ENCODE data around the gene GPX5.
A peak's percentile ranks its signal among the peaks of the same experiment; 100 is the strongest.
"Not testable (repeated sequence)": the region's sequence is repeated elsewhere in the genome, so short reads cannot be mapped to it uniquely, and the experiment has no call there.

The GPX5 gene

DNA sequence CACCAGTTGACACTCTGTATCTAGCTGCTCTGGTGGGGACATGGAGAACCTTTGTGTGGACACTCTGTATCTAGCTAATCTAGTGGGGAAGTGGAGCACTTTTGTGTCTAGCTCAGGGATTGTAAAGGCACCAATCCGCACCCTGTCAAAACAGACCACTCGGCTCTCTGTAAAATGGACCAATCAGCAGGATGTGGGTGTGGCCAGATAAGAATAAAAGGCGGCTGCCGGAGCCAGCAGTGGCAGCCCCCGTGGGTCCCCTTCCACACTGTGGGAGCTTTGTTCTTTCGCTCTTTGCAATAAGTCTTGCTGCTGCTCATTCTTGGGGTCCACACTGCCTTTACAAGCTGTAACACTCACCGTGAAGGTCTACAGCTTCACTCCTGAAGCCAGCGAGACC, 13.3 kb upstream of the GPX5 start:
- DNase-seq = not testable (repeated sequence)

DNA sequence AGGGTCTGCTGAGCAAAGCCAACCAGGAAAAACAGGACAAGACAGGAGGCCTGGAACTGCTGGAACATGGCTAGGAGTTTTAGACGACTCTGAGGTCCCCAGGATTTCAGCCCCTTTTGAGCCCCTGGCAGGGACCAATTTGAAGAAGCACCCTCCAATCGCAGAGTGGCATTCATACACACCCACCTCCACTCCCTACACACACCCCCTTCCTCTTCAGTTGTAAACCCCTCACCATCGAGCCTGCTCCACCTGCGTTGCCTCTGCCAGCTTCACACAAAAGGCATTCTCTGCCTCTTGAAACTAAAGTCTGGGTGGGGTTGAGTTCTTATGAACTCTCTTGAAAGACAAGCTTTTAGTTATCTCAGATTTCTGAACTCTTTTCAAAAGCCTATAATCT, 10.0 kb upstream of the GPX5 start, which contains the start of gene GPX6:
Gene GPX6, minus strand, starts transcription at position 118 of the 400 bp plus-strand sequence. Its CDS starts 50 bp downstream, at position 68.
- DNase-seq = no peak

DNA sequence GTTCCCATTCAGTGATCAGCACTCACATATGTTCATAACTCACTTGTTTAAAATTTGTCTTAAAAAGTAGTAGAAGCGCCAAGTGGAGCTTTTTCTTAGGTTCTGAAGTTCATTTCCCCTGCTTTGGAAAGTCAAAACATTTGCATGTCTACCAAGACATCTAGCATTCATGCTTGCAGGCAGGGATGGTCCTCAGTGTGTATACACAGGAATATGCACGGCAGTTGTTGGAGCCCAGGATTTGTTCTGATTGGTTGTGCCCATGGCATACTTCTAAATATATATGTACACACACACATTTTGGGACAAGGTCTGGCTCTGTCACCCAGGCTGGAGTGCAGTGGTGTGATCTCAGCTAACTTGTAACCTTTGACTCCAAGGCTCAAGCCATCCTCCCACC, 7.7 kb upstream of the GPX5 start:
- no peak for DNase-seq

DNA sequence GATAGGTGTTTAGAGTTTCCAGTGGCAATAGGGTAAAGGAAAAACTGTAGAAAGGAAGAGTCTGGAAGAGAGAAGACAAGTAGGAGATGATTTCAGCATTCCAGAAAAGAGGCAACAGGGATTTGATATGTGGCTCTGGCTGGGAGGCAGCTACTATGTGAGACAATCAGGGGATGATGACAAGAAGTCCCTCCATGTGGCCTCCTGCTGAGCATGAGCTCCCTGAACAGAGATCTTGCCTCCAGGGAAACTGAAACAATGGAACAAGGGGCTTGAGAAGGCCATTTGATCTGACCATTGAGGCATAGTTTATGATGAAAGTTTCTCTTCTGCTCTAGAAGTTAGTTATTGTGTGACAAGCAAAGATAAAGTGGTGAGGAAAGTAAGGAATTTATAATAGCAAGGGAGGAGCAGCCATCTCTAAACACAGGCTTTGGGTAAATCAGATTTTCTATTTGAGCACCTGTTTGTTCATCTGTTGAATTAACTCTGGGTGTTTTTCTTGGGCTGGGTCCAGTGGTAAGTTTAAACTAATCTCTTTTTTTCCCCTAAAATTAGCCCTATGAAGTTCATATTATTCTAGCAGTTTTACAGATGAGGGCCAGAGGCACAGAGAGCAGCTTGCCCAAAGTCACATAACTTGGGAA, 3.0 kb upstream of the GPX5 start:
- DNase-seq = no peak

DNA sequence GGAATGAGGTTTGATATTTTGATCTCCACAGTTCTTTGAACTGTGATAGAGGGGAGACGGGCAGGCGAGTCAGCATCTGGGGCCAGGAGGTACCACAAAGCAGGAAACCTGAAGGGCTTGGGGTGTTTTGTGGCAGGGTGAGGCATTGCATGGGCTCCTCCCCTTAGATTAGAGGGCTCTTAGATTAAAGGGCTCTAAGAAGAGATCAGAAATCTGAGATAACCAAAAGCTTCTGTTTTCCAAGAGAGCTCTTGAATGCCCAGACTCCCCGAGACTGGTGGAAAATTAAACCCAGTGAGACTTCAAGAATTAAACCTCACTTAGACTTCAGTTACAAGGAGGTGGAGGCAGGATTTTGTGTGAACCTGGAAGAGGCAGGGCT, 2.4 kb upstream of the GPX5 start:
- DNase-seq = no peak

DNA sequence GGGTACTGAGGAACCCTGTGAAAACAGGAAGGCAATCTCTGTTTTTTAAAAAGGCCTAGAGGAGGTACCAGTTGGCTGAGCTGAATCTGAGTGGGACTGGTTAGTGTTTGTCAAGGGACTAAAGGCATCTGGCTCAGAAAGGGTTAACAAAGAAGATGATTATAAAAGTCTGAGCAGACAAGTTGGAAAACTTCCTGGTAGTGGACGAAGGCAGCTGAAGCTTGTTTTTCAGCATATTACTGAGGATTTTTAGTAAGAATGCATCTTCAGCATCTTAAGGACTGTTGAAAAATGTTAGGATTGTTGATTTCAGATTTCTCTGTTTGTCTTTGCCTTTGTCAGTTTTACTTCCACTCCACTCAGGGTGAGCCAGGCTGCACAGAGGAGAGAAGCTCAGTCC, 5.1 kb downstream of the GPX5 start:
- DNase-seq = no peak

DNA sequence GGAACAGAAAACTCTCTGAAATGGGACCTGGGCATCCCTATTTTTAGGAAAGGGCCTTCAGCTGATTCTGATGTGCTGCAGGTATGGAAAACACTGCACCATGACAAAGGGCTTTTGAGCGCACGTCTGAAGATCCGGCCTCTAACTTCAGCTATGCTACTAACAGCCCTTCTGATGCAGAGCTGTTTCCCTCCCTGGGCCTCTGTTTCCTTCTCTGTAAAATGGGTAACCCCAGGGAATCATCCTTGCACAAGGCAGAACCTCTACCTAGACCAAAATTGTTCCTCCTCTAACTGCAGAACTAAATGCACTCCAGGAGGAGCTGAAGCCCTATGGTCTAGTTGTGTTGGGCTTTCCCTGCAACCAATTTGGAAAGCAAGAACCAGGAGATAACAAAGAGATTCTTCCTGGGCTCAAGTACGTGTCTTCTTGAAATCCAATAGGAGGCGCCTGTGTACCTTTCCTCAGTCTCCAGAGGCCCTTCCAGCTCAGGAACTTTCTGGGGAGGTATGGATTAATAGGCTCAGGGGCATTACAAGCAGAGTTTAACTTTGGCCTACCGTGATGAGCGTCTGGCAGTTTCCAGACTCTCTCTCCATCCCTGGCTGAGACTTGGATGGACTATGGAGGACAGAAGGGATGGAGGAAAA, 5.9 kb downstream of the GPX5 start:
- no peak for DNase-seq

DNA sequence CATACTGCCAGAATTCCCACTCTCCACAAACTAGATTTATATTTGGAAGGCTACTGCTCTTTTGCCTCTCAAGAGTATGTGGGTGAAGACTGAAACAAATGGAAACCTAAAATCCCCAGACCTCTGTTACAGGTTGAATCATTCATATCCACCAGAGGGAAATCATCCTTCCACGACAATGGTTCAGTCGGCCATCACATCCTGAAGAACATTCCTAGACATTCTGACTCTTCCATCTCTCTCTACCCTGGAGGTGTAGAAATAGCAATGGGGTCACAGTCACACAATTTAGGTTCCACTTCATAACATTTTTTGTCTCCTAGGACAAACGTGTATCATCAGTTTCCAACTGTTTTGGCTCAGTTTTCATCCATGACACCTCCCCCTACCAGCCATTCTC, 8.6 kb downstream of the GPX5 start:
- no peak for DNase-seq

DNA sequence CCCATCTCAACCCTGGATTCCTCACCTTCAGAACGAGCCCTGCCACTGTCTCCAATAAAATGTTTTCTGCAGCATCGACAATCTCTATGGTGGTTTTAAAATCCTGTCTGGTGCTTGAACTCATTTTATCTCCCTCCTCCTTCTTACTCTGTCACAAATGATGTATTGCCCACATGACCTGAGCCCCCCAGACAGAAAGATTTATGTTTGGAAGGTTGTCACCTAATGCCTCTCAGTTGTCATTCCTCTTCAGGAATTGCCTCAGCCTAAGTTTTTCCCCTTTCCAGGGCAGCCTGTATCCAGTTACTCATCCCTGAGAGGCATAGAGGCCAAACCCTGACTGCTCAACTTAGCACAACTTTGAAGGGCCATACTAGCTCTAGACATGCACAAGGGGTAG, 9.2 kb downstream of the GPX5 start:
- DNase-seq = no peak

DNA sequence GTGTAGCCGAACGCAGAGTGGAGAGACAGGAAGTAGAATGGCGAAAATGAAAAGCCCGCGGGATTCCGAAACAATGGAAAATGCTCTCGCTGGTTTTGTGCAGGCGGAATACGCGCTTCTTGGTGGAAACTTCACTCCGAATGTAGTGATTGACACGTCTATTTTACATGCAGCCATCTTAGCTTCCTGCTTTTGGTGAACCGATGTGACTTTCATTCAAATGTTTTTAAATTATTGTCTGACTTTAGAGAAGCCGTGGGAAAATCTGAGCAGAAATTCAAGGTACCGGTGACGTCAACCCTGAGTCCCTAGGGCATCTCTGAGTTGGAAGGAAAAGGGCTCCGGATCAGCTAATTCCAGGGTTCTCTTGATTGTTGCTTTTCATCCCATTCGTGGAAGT, 11.4 kb downstream of the GPX5 start:
- DNase-seq = no peak

DNA sequence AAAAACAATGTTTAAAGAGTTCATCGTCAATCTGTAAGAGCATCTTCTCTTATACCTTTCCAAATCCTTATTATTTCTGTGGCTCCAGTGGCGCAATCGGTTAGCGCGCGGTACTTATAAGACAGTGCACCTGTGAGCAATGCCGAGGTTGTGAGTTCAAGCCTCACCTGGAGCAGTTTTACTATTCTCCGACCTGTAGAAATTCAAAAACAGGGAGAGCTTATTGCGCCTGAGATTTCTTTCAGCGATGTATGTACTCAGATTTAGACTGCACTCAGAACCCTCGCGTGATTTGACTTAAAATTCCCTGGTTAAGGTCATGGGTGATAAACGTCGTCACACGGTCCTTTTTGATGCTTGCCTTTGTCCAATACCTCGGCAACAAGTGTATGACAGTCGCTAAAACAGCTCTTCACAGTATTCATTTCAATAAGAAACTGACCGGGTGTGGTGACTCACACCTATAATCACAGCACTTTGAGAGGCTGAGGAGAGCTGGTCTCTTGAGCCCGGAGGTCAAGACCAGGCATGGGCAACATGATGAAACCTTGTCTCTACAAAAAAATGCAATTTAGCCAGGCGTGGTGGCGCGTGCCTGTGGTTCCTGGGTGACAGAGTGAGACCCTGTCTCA, 11.9 kb downstream of the GPX5 start:
- peak in 4 of 58 donors; percentile 1 to 19 (median 2) for DNase-seq

DNA sequence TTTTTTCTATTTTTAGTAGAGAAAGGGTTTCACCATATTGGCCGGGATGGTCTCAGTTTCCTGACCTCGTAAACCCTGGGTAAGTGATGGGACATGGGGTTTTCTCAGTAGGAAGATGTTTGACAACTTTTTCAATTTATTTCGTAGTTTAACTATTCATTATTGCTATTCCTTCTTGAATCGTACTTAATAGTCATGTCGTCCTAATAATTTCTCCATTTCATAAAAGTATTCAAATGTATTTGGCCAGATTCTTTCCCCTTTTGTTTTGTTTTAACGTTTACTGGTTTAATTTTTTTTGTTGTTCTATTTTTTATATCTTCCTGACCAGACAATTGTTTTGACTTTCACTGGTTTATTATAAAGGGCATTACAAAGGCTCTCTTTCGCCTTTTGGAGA, 16.3 kb downstream of the GPX5 start:
- DNase-seq = no peak

DNA sequence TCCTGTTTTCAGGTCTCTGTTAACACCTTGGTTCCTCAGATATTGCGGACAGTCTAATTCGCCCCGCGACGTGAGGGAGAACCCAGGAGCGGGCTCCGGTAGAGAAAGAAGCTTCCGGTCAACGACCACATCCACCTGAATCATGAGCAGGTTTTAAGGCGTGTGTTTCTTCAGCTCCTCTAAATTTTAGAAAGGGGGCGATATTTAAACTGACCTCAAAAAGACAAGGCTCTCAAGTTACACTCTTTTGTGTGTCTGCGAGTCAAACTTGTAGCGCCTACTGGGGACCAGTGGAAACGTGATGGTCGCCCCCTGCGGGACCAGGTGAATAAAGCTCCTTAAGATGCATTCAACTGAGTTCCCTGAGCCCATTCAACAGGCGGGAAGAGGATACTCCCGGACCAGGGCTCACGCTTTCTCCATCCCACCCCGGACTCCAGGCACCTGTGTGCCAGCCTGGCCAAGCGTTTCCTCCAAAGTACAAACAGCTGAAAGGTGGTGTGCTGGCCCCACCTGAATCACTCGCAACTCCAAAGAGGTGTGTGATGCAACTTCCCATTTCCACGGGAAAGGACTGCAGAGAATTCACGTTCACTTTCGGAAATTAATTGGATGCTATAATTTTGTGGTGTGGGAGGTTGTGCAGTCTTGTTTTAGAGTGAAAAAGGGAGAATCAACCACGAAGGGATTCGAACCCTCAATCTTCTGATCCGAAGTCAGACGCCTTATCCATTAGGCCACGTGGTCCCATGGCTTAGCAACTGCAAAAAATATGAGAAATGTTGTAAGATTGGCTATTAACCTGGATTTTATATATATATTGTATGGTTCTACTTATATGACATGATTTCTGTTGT, 17.0 kb downstream of the GPX5 start:
- DNase-seq = peak in 5 of 58 donors; percentile 2 to 16 (median 7)

DNA sequence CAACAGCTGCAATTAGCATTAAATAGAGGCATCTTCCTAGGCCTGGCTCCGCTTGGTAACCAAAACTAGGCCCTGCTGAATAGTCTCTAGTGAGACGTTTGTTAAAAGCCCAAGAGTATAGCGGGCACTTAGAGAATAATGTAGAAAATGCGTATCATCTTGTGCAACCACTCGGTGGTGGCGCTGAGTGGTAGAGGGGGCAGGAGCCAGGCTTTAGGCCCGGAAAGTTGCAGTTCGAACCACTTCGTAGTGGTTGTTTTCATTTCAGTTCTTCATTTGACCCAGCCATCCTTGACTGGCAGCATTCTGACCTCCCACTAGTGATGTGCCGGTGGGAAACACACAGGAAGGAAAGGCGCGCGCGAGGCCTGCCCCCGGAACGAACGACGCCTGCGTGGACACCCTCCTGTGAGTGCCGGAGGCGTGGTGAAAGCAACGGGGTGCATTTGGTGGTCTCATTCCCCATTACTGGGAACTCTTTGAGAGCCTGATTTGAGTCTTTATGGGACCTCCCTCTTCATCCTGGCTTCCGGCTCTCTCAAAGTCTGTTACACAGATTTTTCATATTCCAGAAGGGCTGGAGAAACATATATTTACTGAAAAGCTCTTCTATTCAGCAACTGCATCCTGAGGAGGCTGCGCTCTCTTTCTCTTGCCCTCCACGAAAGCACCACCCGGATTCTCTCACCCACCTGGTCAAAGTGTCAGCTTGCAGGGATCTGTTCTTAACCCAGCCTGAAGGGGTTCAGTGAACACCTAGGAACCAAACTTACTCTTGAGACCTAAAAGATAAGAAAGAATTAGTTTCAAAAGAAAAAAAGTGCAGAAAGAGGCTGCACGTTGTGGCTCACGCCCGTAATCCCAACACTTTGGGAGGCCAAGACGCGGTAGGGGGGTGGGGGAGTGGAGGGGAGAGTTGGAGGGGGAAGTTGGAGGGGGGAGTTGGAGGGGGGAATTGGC, 18.2 kb downstream of the GPX5 start:
- peak in 3 of 58 donors; percentile 1 to 12 (median 2) for DNase-seq

DNA sequence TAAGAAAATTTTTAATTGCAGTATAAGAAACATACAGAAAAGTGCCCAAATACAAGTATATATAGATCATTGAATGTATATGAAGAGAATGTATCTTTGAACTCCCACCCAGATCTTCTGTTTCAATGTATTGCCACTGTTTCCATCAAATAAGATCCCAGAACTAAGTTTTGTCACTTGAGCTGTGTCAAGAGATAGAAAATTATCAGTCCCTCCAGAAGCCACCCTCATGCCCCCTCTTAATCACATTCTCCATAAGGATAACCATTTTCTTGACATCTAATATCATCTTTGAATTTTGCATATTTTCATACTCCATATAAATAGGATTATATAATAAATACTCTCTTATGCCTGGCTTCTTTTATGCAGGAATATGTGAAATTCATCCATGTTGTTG, 20.3 kb downstream of the GPX5 start:
- DNase-seq = no peak

DNA sequence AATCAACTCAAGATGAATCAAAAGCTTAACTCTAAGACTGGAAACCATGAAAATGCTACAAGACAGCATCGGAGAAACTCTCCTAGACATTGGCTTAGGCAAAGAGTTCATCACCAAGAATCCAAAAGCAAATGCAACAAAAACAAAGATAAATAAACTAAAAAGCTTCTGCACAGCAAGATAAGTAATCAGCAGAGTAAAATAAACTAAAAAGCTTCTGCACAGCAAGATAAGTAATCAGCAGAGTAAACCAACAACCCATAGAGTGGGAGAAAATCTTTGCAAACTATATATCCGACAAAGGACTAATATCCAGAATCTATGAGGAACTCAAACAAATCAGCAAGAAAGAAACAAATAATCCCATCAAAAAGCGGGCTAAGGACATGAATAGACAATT, 21.3 kb downstream of the GPX5 start:
- not testable (repeated sequence) for DNase-seq

DNA sequence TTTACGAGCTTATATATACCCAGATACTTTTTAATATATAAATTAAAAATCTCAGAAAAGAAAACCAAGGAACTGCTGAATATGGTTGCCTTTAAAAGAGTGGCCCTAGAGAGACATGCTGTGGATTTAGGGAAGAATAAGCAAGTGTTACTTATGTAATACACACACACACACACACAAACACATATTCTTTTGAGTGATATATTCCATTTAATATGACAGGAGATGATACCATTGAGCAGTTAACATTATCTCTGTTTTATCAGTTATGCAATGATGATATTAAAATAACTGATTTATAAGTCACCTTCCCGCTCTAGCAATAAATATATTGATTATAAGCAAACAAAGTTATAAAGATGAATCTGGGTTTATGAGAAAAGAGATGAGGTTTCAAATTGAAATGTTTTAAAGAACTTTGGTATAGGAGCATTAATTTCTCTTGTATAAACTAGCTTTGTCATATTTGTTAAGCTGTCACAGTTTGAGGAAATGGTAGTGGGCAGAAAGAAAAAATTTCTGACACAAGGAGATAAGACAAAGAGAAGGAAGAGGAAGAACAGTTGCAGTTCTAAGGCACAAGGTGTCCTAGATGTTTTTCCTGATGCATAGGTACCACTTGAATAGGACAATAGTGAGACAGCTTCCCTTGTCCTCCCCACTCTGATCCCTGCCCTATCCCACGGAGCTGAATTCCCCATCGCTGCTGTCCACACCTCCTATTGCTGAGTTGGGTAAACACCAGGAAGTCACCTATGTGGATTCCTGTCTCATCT, 26.4 kb downstream of the GPX5 start:
- DNase-seq = no peak

DNA sequence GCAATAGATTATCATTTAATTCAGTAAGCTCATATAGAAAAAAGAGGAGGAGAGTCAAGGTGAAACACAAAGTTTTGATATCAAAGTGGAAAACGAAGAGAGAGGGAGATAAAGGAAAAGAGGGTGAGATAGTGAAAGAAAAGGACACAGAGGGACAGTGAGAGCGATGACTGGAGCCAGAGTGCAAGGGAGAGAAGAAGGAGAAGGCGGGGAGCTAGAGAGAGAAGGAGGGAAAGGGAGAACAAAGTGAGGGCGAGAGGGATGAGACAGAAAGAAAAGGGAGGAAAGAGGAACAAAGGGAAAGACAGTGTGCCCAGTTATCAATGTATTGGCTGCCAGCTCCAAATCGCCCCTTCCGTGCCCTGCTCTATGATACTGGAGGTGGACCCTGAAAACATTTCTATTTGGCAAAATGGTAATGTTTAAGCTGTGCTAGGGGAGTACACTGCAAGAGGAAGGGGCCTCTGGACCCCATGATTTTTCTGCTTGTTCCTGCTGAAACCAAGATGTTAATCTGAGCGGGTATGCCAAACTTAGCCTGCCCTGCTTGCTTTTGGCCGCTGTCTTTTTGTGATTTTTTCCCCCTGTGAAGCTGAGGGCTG, 27.8 kb downstream of the GPX5 start:
- DNase-seq = no peak

Data from anterior cingulate cortex (tissue), 58 donors.